Urinary bladder (tissue), 4 donors: ENCODE measurements around the gene MRPS27. TPM values are rescaled to one million over a fixed set of nuclear protein-coding genes. Genes with fewer than 3 reads are reported as not detected.

Experiments used
- DNase-seq: peaks from one replicate; pipeline ENCODE4 v3.0.0-alpha.2; 2015; ENCODE audit errors: extremely low spot score
- H3K27ac ChIP-seq: one replicate; pipeline ENCODE4 v1.5.1; 2013; ENCODE audit warnings: low read depth, mild to moderate bottlenecking, moderate library complexity
- H3K36me3 ChIP-seq: one replicate; pipeline ENCODE4 v1.6.1; 2013; ENCODE audit warnings: mild to moderate bottlenecking, moderate library complexity; ENCODE audit not compliant: insufficient read depth
- H3K4me1 ChIP-seq: one replicate; pipeline ENCODE4 v1.6.1; 2013; ENCODE audit warnings: mild to moderate bottlenecking, moderate library complexity; ENCODE audit not compliant: insufficient read depth
- H3K4me3 ChIP-seq: one replicate; pipeline ENCODE4 v1.5.1; 2013; ENCODE audit warnings: low read depth, low read length
- WGBS: extraction: QIAGEN DNeasy Blood & Tissue Kit; methylation state at CpG from one replicate; pipeline ENCODE4 v1.1.7; 2013; 5-methylcytosine and 5-hydroxymethylcytosine counted together
- polyA plus RNA-seq: library from polyadenylated mRNA; stranded (reverse); fragments of 200-250 nt; gene quantifications from one replicate; pipeline ENCODE4 v1.2.3, GENCODE V29; 2013
- total RNA-seq: library from RNA; depleted of rRNA; stranded (reverse); fragments of >200 nt; gene quantifications from one replicate; pipeline ENCODE4 v1.2.3, GENCODE V29; 2014
- donor health status: healthy with polysubstance abuse.
- donor health status: healthy.

MRPS27 gene
- total RNA-seq (70.6 TPM), polyA plus RNA-seq (39.5 TPM)

- Histone ChIP-seq H3K27ac (no peak within 1 kb of the TSS), H3K4me1 (no peaks in the 10 kb centered on the region), H3K4me3 (peak within 1 kb of the TSS; percentile 80), H3K36me3 (peaks cover 3% of the 10 kb centered on the region)
- WGBS: under 1% methylated on average over 40 of the region's 40 CpGs
- peak; percentile 96 for DNase-seq
Observed at GRCh38 chr5:72319976-72320752, at the start of gene MRPS27, which contains the start of gene PTCD2. Gene MRPS27 (minus strand): TSS chr5:72320240. CDS start chr5:72320221, 19 bp downstream. Gene PTCD2 (plus strand): TSS chr5:72320373. CDS start chr5:72320383, 10 bp downstream.

DNA sequence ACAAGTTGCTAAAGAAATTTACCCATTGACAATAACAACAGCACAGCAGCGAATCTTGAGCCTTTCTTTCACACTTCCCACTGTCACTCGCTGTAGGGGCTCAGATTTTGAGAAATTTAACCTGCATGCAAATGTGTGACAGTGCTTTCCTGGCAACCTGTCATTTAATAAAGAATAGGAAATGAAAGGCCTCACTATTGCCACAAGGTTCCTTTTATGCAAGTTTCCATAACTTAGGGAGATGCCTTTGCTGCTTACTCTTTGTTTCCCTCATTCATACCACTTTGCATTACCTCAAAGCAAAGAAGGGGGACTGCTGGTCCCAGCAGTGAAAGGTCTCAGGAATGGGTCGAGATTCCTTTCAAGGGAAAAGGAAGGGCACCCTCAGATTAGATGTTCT lies 49.7 kb upstream of the MRPS27 start:
- DNase-seq: no peak
- WGBS: 88% methylated on average over 3 of the region's 3 CpGs
- Histone ChIP-seq H3K27ac (no peak overlapping the region), H3K4me3 (no peak overlapping the region), H3K36me3 (no peaks in the 10 kb centered on the region), H3K4me1 (no peaks in the 10 kb centered on the region)

- Histone ChIP-seq H3K36me3 (no peaks in the 10 kb centered on the region), H3K4me1 (no peaks in the 10 kb centered on the region), H3K4me3 (no peak overlapping the region), H3K27ac (no peak overlapping the region)
- DNase-seq: no peak
- 72% methylated on average over 1 of the region's 1 CpG for WGBS
Observed at GRCh38 chr5:72369301-72369700, 49.3 kb upstream of the MRPS27 start.

DNA sequence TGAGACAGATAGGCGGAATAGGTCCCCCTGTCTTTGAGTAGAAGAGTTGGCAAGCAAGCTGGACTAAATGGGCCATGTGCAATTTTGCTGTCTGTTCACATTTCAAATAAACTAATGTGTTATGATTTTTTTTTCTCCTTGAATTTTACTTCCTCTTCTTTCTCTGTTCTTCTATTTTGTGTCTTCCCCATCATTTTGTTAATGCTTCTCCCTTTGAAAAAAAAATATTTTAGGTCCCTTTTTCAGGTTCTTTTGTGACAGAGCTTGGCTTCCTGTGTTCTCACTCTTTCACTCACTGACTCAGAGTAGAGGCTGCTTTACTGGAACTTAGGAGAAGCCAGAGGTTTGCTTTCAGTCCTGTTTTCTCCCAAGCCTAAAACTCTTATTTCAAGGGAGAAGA lies 48.2 kb upstream of the MRPS27 start:
- Histone ChIP-seq H3K27ac (no peak overlapping the region), H3K4me3 (no peak overlapping the region), H3K4me1 (no peaks in the 10 kb centered on the region), H3K36me3 (no peaks in the 10 kb centered on the region)
- DNase-seq: no peak
- whole genome bisulfite sequencing: 100% methylated on average over 1 of the region's 1 CpG

GRCh38 chr5:72366324-72366976 lies 46.4 kb upstream of the MRPS27 start:
- 32% methylated on average over 7 of the region's 7 CpGs for WGBS
- peak; percentile 77 for DNase-seq
- no peaks in the 10 kb centered on the region for H3K36me3 ChIP-seq
- H3K4me3 ChIP-seq: no peak overlapping the region
- H3K4me1 ChIP-seq: no peaks in the 10 kb centered on the region
- H3K27ac ChIP-seq: no peak overlapping the region

GRCh38 chr5:72364951-72365350 lies 44.9 kb upstream of the MRPS27 start:
- Histone ChIP-seq H3K4me3 (no peak overlapping the region), H3K36me3 (no peaks in the 10 kb centered on the region), H3K4me1 (no peaks in the 10 kb centered on the region), H3K27ac (no peak overlapping the region)
- WGBS: 92% methylated on average over 4 of the region's 4 CpGs
- DNase-seq: no peak

- no peak overlapping the region for H3K4me3 ChIP-seq
- WGBS: 93% methylated on average over 1 of the region's 1 CpG
- H3K36me3 ChIP-seq: no peaks in the 10 kb centered on the region
- DNase-seq: no peak
- H3K27ac ChIP-seq: no peak overlapping the region
- no peaks in the 10 kb centered on the region for H3K4me1 ChIP-seq
Observed at GRCh38 chr5:72364171-72364570, 44.1 kb upstream of the MRPS27 start.

GRCh38 chr5:72363166-72363802 lies 43.2 kb upstream of the MRPS27 start:
- Histone ChIP-seq H3K27ac (no peak overlapping the region), H3K4me1 (no peaks in the 10 kb centered on the region), H3K4me3 (no peak overlapping the region), H3K36me3 (no peaks in the 10 kb centered on the region)
- 96% methylated on average over 1 of the region's 1 CpG for WGBS
- DNase-seq: no peak

DNA sequence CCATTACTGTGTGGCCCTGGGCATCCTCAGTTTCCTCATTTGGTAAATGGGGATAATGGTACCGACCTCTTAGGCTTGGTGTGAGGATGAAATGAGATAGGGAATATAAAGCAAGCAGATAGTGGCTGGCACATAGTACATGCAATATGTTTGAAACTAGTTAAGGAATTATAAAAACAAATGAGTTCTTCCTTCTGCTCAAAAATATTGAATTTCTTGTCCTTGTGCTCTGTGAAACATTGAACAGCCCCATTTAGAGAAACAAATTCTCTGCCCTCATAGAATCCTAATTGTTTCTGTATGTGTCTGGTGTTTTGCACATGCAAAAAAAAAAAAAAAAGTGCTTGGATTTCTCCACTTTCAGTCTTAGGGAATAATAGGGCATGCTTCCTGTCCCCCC lies 39.8 kb upstream of the MRPS27 start:
- Histone ChIP-seq H3K4me1 (no peaks in the 10 kb centered on the region), H3K36me3 (no peaks in the 10 kb centered on the region), H3K4me3 (no peak overlapping the region), H3K27ac (no peak overlapping the region)
- 94% methylated on average over 1 of the region's 1 CpG for WGBS
- no peak for DNase-seq

DNA sequence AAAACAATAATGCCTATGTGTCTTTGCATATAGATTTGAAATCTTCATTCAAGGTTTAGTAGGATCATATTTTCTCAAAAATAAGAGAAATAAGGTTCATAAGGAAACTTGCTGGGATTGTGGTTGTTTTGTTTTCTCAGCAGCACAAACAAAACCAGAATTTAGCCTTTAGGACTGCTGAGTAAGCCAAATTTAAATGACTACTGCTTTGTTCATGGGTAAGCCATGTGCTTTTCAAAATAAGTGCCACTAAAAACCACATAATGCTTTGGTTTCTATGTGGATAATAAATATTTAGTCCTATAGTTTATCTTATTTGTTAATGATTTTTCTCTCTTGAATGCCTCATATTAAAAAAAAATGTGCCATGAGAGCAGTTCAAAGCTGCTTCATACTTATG lies 38.9 kb upstream of the MRPS27 start:
- no peaks in the 10 kb centered on the region for H3K36me3 ChIP-seq
- no peak for DNase-seq
- H3K4me3 ChIP-seq: no peak overlapping the region
- no peak overlapping the region for H3K27ac ChIP-seq
- no peaks in the 10 kb centered on the region for H3K4me1 ChIP-seq

GRCh38 chr5:72356361-72356760 lies 36.3 kb upstream of the MRPS27 start:
- 56% methylated on average over 1 of the region's 1 CpG for WGBS
- Histone ChIP-seq H3K36me3 (no peaks in the 10 kb centered on the region), H3K4me3 (no peak overlapping the region), H3K27ac (no peak overlapping the region), H3K4me1 (no peaks in the 10 kb centered on the region)
- DNase-seq: no peak

GRCh38 chr5:72355706-72356299 lies 35.8 kb upstream of the MRPS27 start:
- no peaks in the 10 kb centered on the region for H3K4me1 ChIP-seq
- no peak overlapping the region for H3K4me3 ChIP-seq
- H3K27ac ChIP-seq: no peak overlapping the region
- no peak for DNase-seq
- WGBS: 73% methylated on average over 5 of the region's 5 CpGs
- H3K36me3 ChIP-seq: no peaks in the 10 kb centered on the region

- Histone ChIP-seq H3K4me1 (no peaks in the 10 kb centered on the region), H3K4me3 (no peak overlapping the region), H3K27ac (no peak overlapping the region), H3K36me3 (no peaks in the 10 kb centered on the region)
- DNase-seq: no peak
Observed at GRCh38 chr5:72353046-72353445, 33.0 kb upstream of the MRPS27 start.

DNA sequence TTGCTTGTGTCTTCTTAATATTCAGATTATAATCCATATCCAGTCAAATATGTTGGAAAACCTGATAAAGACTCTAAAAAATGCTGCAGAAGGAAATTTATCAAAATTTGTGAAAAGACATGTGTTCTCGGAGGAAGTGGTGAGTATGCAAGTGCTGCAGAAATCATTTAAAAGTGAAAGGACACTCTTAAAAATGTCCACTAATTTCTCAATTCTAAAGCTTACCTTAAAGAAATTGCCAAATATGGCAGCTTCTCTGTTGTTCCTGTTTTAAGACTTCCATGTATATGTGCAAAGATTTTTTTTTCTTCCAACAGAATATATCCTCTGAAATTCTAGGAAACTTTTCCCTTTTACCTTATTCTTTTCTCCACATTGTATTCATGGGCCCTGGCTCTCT lies 32.6 kb upstream of the MRPS27 start:
- WGBS: 90% methylated on average over 1 of the region's 1 CpG
- H3K36me3 ChIP-seq: no peaks in the 10 kb centered on the region
- H3K4me1 ChIP-seq: no peaks in the 10 kb centered on the region
- no peak for DNase-seq
- no peak overlapping the region for H3K27ac ChIP-seq
- H3K4me3 ChIP-seq: no peak overlapping the region
